NCI-H510A treated with DMSO at 0.1 percent for 48 hours (cell line): ENCODE data around the gene FMNL3.

Experiments used
- DNase-seq: peaks from one replicate; lab custom pipeline; 2025; lab: John Stamatoyannopoulos, UW

FMNL3 gene

DNA sequence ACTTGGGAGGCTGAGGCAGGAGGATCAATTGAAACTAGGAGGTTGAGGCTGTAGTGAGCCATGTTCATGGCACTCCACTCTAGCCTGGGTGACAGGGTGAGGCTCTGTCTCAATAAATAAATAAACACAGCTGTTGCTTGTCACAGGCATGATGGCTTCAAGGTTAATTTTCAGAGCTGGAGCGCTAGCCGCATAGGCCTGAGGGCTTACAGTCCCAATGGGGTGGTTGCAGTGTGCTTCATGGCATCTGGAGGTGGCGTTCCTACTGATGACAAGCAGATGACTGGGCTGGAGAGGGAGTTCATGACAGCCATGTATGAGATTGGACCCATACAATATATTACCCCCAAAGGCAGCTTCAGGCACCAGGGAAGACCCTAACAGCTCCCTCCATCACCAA, 1.6 kb upstream of the FMNL3 start:
- no peak for DNase-seq

DNA sequence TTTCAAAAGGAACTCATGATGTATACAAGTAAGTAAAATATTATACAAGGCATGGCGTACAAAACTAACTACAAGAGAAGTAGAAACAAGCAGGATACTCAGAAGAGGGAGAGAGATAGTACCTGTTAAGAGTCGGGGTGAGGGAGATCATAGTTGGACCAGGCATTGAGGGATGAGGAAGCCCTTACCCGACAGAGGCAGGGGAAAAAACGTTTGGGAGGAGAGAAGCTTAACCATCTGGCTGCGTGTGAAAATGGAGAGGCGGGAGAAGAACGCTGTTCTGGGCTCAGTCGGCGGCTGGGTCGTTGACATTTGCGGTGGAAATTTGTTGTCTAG, 575 bp upstream of the FMNL3 start:
- no peak for DNase-seq

DNA sequence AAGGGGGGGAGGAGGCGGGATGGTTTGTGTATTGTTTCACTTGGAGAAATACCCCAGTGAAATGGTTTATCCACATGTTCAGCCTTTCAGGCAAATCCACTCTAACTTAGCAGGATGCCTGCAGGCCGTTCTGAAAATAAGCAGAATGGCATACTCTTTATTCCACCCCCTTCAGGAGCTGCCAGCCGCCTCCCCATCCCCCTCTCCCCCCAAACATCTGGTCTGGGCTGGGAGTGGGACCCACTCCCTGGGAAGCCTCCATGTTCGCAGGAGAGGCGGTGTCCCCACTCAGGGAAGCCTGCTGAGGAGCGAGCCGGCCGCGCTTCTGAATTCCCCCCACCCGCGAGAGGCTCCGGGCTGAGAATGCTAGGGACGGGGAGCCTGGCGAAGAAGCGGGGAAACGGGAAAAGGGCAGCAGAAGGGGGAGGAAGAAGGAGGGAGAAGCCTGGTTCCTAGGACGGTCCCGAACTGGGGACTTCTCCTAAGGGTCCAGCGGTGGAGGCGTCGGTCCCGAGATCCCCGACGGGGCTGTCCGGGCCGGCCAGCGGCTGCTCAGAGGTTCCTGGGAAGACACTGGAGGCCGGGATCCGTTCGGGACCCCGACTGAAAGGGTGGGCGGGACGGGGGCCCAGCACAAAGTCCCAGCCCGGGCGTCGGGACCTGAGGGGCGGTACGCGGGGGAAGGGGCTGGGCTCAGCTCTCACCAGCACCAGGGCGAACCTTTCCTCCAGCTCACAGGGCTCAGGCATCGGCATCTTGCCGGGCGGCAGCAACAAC, 666 bp downstream of the FMNL3 start:
- no peak for DNase-seq

DNA sequence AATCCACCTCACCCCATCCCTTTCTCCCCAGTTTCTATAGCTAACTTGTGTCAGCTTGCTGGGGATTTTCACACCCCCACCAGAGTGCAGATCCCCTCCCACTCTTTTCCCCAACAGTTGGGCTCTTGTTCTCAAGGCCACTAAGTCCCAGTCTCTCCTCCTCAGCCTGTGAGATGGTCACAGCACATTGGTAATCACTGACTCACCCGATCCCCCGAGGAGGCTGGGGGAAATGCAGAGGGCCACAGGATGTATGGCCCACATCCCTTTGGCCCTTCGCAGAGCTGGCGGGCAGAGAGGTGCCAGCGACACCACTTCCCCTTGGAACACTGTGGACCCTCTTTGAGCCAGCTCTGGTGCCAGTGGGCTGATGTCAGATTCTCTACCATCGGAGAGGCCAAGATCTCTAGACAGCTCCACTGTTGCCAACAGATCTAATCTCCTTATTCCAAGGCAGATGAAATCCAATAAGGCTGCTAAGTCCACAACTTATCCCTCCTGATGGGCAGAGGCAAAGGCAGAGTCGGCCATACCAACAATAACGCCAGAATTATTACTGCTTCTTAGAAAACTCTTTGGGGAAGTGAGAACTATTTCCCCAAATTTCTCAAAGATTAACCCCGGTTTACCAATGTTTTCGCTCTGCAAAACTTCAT, 1.6 kb downstream of the FMNL3 start:
- no peak for DNase-seq

DNA sequence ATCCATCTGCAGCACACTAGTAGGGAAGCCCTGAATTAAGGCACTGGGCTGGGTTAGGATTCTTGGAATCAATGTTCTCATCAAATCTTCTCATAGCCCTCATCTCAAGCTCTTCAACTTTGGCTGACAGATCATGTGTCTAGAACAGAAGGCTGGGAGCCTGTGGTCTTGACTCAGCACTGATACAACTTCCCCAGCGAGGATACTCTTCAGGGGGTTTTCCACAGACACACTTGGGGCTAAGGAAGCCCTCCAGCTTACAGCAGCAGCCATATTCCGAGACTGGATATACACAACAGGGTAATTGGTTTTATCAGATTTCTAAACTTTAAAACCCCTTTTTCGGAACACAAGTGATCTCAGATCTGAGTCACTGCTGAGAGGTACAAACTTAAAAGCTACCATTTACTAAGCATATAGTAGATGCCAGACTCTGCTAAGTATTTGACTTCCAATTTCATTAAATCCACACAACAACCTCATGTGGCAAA, 3.5 kb downstream of the FMNL3 start:
- DNase-seq: no peak

DNA sequence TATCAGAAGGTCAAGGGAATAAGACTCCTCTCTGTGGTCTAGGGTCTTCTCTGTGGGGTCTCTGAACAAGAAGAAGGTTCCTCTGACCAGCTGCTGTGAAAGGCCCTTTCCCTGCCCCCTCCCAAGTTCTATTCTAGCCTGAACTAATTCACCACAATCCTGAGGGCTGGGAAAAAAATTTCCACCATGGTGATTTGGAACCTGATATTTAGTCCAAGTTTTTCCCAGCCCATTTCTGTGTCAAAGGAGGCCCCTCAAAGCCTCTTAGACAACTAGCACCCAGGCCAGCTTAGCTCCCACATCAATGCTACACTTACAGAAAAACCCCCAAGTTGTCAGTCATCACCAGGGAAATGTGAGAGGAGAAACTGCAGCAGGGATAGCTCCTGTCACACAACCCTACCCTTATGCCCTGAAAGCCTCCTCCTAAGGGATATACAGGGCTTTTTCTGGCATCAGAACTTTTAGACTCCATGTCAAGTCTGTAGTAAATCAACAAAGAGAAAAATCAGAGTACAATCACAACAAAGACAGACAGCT, 4.5 kb downstream of the FMNL3 start:
- DNase-seq: no peak

DNA sequence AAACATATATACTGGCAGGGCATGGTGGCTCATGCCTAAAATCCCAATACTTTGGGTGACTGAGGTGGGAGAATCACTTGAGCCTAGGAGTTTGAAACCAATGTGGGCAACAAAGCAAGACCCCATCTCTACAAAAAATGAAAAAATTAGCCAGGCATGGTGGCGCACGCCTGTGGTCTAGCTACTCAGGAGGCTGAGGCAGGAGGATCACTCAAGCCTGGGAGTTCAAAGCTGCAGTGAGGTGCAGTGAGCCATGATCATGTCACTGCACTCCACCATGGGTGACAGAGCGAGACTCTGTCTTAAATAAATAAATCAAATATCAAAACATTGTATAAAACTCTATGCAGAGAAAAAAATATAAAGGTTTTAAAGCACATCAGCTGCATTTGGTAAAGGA, 5.2 kb downstream of the FMNL3 start:
- DNase-seq: no peak

DNA sequence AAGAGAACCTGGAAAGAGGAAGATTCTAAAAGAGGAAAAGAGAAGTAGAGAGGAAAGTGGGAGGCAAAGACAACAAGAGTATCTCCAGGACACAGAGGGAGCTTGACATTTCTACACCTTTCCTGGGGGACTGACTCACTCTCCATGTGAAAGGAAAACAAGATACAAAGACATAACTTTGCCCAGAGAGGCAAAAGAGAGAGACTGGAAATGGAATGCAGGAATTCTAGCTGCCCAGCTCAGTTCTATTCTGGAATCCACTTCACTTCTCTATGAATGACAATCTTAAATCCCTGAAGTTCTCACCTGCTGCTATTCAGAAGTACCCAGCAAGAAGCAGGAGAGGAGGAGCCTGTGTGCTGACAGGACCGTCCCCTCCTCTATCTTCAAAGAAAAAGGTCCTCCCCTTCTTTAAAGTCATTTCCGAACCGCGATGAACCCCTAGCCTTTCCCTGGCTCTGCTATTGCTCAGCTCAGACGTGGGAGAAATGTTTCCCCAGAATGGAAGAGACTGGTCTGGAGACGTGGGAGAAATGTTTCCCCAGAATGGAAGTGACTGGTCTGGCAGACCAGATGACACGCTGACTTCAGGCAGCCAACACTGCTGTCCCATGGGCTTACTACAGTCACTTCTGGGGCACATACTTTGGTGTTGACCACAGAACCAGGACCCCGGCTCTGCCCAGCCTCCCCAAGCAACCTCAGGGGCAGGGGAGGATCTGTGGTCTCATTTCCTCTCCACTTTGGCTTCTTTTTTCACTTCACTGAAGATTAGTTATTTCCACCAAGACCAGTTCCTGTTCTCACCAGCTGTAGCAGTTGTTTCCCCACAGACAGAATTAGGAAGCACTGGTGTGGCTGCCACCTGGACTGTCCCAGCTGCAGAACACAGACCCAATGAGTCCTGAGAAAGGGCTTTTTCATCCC, 8.3 kb downstream of the FMNL3 start:
- DNase-seq: no peak

DNA sequence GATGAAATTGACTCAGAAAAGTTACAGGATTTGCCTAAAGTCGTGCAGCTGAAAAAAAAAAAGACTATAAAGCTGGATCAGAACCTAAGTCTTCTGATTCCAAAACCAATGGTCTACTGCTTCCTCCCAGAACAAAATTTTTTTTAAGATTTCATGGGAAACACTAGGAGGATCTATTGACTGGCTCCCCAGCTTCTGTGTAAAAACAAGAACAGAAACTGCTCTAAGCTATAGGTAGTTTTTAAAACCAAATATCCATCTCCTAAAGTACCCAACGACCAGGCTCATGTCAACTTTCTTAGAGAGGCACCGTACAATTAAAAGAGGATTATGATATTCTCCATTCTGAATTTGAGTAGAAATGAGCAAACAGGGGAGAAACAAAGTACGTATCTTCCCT, 9.4 kb downstream of the FMNL3 start:
- DNase-seq: no peak

DNA sequence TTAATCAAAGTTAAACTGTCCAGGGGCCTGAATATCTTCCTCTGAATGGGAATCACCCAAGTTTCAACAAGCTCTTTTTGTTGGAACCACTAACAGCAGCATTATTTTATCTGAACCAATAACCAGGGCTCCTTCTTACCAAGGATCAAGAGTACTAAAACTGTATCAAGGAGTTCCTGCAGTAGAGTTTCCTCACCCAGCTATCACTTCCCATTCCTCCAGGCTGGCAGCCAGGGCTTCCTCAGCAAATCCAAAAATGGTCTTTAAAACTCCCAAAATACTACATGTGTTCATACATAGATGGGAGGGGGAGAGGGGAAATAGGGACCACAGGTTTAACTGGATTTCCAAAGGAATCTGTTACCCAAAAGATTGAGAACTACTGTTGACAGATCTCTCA, 10.5 kb downstream of the FMNL3 start:
- DNase-seq: no peak

DNA sequence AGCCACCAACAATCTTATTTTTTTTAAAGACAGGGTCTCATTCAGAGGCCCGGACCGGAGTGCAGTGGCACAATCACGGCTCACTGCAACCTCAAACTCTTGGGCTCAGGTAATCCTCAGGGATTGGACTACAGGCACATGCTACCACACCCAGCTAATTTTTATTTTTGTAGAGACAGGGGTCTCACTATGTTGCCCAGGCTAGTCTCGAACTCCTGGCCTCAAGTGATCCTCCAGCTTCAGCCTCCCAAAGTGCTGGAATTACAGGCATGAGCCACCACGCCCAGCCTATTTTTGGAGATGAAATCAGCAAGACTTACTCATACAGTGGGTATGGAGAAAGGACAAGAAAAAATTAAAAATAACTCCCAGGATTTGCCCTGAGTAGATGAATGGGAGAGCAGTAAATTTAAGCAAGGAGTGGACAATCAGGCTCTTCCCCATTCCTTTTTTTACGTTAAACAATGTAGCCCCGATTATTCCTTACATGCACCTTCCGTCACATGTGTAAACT, 13.2 kb downstream of the FMNL3 start:
- DNase-seq: no peak

DNA sequence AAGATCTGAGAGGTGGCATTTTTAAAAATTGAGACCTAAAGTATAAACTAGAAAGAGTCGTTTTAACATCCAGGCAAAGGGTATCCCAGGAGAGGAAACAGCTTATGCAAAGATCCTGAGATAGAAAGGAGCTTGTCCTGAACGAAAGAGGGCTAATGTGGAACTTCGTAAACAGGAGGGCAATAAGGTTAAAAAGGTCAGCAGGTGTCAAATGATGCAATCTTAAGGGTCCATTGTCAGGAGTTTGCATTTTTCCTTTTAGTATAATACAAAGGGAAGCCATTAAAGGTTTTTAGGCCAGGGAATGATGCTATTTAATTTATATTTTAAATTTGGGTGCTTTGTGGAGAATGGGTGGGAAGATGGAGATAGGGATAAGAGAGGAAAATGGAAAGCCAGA, 14.4 kb downstream of the FMNL3 start:
- DNase-seq: no peak

DNA sequence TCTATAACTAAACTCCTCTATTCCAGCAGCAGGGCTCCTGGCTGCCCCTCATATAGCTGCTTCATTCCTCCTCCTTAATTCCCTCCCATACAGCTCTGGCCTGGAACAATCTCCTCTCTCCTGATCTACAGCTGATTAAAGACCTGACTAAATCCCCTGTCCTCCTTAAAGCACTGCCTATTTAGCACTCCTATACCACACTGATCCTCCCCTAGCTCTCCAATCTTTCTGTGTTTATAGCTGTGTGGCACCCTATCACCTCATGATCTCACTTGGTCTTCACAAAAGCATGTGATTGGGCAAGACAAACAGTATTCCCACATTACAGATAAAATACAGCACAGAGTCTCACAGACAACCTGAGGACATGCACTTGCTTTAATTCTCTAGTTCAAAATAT, 17.4 kb downstream of the FMNL3 start:
- DNase-seq: no peak

DNA sequence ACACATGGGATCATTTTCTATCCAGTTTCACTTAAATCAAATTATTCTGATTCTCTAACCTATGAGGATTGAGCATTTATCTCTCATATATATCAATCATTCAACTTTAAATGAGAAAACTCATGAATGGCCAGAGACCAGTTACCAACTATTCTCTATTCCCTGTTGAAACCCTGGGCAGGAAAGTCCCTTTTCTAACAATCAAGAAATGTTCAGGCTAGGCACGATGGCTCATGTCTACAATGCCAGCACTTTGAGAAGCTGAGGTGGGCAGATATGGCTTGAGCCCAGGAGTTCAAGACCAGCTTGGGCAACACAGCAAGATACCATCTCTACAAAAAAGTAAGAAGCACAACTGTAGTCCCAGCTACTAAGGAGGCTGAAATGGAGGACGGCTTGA, 18.0 kb downstream of the FMNL3 start:
- DNase-seq: no peak

DNA sequence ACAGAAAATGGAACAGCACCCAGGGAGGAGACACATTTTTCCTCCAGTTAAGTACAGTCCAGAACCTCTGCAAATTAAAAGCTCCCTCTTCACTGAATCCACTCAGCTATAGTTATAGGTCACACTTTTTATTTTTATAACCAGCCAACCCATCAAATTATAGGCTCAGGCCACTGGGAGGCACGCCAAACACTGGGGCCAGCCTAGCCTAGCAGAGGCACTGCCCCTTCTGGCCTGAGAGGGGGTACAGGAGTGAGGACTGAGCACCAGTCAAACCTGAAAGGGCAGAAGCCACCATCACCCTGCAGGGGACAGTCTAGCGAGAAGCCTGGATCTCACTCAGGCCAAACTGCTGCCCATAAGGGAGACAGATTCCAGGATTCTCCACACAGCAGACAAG, 19.3 kb downstream of the FMNL3 start:
- DNase-seq: no peak

DNA sequence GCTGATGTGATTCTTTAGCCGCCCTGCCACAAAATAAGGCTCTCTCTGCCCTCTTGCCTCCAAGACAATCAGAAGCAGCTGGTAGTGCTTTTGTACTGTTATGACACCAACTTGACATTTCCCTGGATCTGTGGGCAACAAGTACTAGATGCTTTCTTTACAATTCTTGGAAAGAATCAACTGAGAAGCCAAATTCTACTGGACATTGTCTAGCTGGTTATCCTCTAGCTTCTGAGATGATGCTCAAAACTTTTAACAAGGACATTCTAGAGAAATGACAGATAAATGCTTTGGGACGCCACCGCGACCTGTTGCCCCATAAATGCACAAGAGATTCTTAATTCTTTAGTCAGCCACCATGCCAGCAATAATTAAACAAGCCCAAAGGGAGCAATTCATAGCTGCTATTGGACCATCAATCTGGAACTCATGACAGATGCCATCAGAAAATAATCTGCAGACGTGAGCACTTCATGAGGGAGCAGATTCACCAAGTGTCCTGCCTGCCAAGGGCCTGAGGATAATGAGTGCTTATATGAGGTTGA, 22.8 kb downstream of the FMNL3 start:
- no peak for DNase-seq

DNA sequence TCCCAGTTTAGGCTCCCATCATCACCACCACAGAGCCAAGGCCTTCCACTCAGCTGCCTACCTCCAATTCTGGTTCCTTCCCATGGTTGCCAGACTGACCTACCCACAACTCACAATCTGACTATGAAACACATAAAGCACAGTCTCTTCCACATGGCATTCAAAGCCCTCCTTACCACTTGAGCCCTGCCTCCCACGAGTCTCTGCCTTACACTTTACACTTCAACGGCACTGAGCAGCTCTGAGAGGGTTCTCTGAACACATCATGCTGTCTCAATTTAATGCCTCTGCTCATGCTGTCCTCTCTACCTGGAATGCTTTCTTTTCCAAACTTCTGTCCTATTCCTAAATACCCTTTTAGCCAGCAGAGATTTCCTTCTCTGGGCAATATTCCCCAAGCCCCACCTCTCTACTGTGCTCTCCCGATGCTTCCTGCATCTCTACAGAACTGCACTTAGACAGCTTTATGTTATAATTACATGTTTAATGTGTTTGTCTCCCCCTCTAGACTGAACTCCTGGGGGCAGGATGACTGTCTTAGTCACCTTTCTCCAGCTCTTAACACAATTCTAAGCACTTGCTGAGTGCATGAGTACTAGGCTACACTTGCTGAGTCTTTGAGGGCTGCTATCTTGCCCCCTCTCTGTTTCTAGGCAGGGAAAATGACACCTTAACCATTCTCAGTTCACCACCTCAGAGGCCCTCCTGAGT, 23.5 kb downstream of the FMNL3 start:
- no peak for DNase-seq

DNA sequence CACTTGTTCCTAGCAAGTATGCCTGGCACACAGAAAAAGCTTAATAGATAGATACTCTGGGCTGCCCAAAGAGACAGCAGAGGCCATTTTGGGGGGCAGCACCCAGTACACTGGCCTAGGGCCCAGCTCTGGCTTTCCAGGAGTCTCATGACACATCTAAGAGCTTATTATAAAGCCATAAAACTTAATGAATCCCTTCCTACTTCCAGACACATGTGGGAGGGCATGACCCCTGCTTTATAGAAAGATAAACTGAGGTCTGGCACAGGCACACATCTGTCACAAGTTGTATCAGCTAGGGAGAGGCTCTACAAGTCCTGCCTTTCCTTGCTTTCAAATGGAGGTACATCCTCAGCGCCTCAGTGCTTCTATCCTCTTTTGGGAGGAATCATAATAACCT, 27.1 kb downstream of the FMNL3 start:
- DNase-seq: no peak

DNA sequence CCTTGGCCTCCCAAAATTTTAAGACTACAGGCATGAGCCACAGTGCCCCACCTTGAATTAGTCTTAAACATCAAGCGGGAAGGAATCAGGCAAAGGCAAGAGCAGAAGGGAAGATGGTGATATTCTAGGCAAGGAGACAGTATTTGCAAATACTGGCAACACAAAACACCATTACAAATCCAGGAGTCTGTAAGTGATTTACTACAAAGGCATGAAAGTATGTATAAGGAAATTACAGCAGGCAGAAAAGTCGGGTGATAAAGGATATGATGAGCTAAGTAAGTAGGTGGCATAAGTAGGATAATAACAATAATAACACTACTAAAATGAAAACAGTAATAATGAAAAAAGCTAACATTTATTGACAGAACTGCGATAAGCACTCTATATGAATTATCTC, 28.5 kb downstream of the FMNL3 start:
- no peak for DNase-seq

DNA sequence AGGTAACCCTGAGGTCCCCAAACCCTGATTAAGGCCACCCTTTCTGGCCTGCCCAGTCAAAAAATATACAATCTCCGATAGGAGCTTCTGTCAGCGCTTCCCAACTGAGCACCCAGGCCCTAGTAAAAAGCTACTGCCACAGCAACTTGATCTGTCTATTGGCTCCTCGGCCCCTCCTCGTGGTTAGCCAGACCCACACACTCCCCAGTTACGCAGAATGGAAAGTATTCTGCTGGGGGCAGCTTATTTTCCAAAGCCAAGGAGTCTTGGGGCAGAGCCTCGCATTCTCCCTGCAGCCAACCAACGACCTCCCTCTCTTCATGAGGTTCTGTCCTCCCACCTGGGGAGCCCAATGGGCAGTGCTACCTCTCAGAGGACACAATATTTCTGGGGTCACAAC, 32.1 kb downstream of the FMNL3 start:
- DNase-seq: no peak

DNA sequence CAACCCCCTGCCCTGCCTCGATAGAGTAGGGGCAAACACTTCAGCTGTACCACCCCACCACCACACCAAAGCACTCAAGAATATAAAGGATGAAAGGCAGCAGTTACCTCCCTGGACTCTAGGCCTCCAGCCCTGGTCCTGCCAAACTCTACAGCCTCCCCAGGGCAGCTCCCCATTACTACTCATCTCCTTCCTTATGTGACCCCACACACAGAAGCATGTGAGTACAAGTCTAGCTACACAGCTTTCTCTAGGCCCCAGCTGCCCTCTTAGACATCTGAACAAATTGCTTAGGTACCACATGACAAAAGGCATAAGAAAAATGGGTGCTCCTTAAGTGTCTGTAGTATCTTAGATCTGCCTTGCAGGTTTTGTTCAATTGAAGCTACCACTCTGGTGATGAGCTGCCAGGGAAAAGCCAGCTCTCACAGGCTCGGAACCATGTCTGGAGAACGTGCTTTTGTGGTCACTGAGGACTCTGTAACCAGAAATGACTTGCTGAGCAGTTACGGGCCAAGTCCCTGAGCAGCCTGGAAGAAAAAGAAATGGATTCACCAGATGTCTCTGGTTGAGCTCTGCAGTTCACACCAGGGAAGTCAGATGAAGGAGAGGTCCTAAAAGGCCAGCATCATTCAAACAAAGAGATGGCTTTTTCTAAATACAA, 32.8 kb downstream of the FMNL3 start:
- DNase-seq: no peak
